Mesodermal cell (in vitro differentiated cells): ENCODE data around the gene TUBGCP2.
"Not testable (repeated sequence)": the region's sequence is repeated elsewhere in the genome, so short reads cannot be mapped to it uniquely, and the experiment has no call there.

Source experiments
- H3K27ac ChIP-seq: 2 replicates; pipeline ENCODE4 v1.7.0; 2013; ENCODE audit warnings: mild to moderate bottlenecking, low read depth, low read length, moderate library complexity; ENCODE audit not compliant: severe bottlenecking
- H3K36me3 ChIP-seq: 2 replicates; pipeline ENCODE4 v1.7.1; 2013; ENCODE audit warnings: mild to moderate bottlenecking, low read length, moderate library complexity; ENCODE audit not compliant: control insufficient read depth, insufficient read depth
- H3K4me1 ChIP-seq: one replicate; pipeline ENCODE4 v1.7.1; 2013; ENCODE audit warnings: mild to moderate bottlenecking, low read length; ENCODE audit not compliant: insufficient read depth, control insufficient read depth, poor library complexity, severe bottlenecking
- H3K4me3 ChIP-seq: 2 replicates; pipeline ENCODE4 v1.7.0; 2013; ENCODE audit warnings: low read length, control low read depth, mild to moderate bottlenecking; ENCODE audit not compliant: insufficient read depth, poor library complexity, severe bottlenecking; ENCODE audit errors: extremely low read depth
- H3K9me3 ChIP-seq: 2 replicates; pipeline ENCODE4 v1.7.1; 2013; ENCODE audit warnings: mild to moderate bottlenecking, low read length, moderate library complexity; ENCODE audit not compliant: control insufficient read depth
- WGBS, 2 experiments: methylation state at CpG; one replicate each; pipeline ENCODE4 v1.1.5; 2013; ENCODE audit warnings: missing lambda C conversion rate in 2 of 2; ENCODE audit not compliant: insufficient coverage in 2 of 2; 5-methylcytosine and 5-hydroxymethylcytosine counted together

Gene TUBGCP2

DNA sequence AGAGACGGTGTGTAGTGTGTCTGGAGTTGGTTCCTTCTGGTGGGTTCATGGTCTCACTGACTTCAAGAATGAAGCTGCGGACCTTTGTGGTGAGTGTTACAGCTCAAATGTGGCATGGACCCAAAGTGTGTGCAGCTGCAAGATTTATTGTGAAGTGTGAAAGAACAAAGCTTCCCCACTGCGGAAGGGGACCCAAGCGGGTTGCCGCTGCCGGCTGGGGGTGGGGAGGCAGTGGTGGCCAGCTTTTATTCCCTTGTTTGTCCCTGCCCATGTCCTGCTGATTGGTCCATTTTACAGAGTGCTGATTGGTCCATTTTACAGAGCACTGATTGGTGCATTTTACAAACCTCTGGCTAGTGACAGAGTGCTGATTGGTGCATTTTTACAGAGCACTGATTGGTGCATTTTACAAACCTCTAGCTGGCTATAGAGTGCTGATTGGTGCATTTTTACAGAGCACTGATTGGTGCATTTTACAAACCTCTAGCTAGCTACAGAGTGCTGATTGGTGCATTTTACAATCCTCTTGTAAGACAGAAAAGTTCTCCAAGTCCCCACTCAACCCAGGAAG, 12.3 kb upstream of the TUBGCP2 start:
- not testable (repeated sequence) for H3K4me1 ChIP-seq, H3K4me3 ChIP-seq, H3K36me3 ChIP-seq, H3K27ac ChIP-seq, H3K9me3 ChIP-seq
- WGBS, 2 experiments = 91 to 95% methylated on average over 2 to 5 of the region's 6 CpGs

DNA sequence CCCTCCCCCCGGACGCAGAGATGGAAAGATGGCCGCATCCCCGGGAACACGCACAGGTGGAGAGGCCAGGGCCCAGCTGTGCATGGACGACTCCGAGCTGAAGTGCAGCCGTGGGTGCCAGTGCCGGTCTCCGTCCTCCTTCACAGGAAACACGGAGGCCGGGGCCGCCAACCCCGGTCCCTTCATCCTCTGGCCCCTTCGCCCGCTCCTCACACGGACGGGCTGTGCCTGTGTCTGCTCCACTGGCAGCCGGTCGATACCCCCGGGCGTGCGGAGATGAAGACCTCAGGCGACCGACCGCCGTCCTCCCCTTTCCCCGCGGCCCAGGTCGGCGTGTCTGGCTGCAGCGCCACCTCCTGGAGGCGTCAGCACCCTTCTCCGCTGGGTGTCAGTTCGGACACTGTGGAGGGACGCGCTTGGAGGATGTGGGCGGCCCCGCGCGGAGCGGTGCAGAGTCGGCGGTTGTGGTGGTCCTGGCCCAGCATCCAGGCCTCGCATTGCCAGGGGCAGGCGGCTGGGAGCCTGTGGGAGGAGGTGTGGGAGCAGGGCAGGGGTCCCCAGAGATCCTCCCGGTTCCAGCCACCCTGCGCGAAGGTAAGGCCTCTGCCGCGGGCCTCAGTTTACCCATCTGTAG, 9.9 kb upstream of the TUBGCP2 start:
- no peaks in the 10 kb centered on the region for H3K4me1 ChIP-seq
- H3K36me3 ChIP-seq = no peaks in the 10 kb centered on the region
- peak overlapping the region; percentile 21 for H3K4me3 ChIP-seq
- 12 to 14% methylated on average over 37 to 42 of the region's 51 CpGs for WGBS, 2 experiments
- no peak overlapping the region for H3K27ac ChIP-seq
- no peaks in the 10 kb centered on the region for H3K9me3 ChIP-seq

DNA sequence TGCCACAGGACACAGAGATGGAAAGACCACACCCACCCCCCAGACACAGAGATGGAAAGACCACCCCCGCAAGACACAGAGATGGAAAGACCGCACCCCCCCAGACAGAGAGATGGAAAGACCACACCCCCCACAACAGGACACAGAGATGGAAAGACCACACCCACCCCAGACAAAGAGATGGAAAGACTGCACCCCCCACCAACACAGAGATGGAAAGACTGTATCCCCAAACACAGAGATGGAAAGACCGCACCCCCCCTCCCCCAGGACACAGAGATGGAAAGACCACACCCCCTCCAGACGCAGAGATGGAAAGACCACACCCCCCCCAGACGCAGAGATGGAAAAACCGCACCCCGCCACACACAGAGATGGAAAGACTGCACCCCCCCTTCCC, 8.1 kb upstream of the TUBGCP2 start:
- H3K27ac ChIP-seq = no peak overlapping the region
- H3K4me3 ChIP-seq = no peak overlapping the region
- no CpG with 5 or more reads among the region's 7 CpGs for WGBS, 2 experiments
- peaks cover 11% of the 10 kb centered on the region for H3K36me3 ChIP-seq
- no peaks in the 10 kb centered on the region for H3K9me3 ChIP-seq
- no peaks in the 10 kb centered on the region for H3K4me1 ChIP-seq

DNA sequence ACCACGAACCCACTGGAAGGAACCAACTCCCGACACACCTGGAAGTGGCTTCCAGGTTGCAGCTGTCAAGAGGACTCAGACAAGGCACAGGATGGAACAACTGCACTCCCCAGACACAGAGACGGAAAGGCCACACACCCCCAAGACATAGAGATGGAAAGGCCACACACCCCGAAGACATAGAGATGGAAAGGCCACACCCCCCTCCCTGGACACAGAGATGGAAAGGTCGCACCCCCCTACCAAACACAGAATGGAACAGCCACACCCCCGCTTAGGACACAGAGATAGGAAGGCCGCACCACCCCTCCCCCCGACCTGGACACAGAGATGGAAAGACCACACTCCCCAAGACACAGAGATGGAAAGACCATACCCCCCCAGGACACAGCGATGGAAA, 7.6 kb upstream of the TUBGCP2 start:
- Histone ChIP-seq H3K4me3 (no peak overlapping the region), H3K27ac (no peak overlapping the region), H3K9me3 (no peaks in the 10 kb centered on the region), H3K36me3 (peaks cover 11% of the 10 kb centered on the region), H3K4me1 (no peaks in the 10 kb centered on the region)
- 81 to 100% methylated on average over 1 to 2 of the region's 9 CpGs for WGBS, 2 experiments

DNA sequence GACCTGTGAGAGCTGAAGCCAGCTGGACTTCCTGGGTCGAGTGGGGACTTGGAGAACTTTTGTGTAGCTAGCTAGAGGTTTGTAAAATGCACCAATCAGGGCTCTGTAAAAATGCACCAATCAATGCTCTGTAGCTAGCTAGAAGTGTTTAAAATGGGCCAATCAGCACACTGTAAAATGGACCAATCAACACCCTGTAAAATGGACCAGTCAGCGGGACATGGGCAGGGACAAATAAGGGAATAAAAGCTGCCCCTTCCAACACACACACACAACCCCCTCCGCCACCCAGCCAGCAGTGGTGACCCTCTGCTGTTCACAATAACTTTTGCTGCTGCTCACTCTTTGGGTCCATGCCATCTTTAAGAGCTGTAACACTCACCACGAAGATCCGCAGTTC, 7.2 kb upstream of the TUBGCP2 start:
- no peaks in the 10 kb centered on the region for H3K4me1 ChIP-seq
- no peak overlapping the region for H3K27ac ChIP-seq
- H3K9me3 ChIP-seq = no peaks in the 10 kb centered on the region
- 88 to 92% methylated on average over 3 to 5 of the region's 5 CpGs for WGBS, 2 experiments
- H3K4me3 ChIP-seq = no peak overlapping the region
- H3K36me3 ChIP-seq = peaks cover 13% of the 10 kb centered on the region

DNA sequence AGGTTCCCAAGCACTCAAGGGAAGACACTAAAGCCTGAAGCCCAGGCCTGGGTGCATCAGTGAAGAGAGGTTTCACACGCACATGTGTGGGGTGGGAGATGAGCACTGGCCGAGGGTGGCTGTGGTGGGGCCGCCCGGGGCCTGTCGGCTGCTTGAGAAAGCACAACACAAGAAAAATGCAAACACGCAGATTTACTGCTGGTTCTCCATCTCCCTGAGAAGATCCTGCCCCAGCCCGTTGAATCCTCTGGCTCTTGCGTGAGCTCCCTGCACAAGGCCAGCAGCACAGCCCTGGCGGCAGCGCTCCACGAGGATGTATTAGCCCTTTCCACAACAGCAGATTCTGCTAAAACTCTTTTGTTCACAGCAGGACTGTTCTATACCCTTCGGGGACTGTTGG, 6.2 kb upstream of the TUBGCP2 start:
- Histone ChIP-seq H3K4me1 (no peaks in the 10 kb centered on the region), H3K9me3 (no peaks in the 10 kb centered on the region), H3K27ac (no peak overlapping the region), H3K4me3 (no peak overlapping the region), H3K36me3 (peaks cover 22% of the 10 kb centered on the region)
- WGBS, 2 experiments = 90 to 92% methylated on average over 11 to 12 of the region's 12 CpGs

DNA sequence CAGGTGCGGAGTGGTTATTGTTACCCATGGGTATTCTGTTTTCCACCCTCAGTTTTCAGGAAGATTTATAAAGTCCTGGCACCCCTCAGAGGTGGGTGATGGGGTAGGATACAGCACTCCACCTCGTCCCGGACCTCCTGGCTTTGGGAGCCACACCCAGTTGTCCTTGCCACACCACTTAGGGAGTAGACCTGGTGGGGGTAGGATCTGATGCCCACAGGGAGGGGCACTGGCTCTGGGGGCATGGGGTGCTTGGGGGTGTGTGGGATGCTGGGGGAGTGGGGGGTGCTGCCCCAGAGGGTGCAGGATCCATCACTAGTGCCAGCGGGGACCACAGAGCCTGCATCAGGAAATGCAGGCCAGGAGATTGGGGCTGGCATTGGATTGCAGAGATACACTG, 4.5 kb upstream of the TUBGCP2 start:
- WGBS, 2 experiments = 88% methylated on average over 3 of the region's 4 CpGs; no CpG with 5 or more reads in 1 of the 2 experiments
- Histone ChIP-seq H3K36me3 (peaks cover 26% of the 10 kb centered on the region), H3K27ac (no peak overlapping the region), H3K4me3 (no peak overlapping the region), H3K9me3 (no peaks in the 10 kb centered on the region), H3K4me1 (no peaks in the 10 kb centered on the region)

DNA sequence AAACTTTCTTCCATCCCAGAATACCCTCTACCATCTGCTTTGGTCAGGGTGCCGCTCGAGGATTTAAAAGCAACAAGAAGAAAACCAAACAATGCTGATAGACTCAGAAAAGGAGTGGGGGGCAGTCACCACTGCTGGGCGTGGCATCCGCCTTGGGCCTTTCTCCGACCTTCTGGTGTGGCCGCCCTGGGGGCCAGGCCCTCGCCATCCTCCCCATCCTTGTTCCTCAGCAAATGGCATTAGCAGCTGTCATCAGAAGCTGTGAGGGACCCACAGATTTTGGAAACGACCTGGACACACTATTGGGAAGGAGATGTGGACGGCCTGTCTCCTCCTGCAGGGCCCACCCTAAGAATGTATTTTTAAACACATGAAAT, 4.1 kb upstream of the TUBGCP2 start:
- 94 to 95% methylated on average over 3 to 7 of the region's 9 CpGs for WGBS, 2 experiments
- H3K36me3 ChIP-seq = peaks cover 26% of the 10 kb centered on the region
- H3K9me3 ChIP-seq = no peaks in the 10 kb centered on the region
- no peak overlapping the region for H3K4me3 ChIP-seq
- H3K4me1 ChIP-seq = no peaks in the 10 kb centered on the region
- H3K27ac ChIP-seq = no peak overlapping the region

DNA sequence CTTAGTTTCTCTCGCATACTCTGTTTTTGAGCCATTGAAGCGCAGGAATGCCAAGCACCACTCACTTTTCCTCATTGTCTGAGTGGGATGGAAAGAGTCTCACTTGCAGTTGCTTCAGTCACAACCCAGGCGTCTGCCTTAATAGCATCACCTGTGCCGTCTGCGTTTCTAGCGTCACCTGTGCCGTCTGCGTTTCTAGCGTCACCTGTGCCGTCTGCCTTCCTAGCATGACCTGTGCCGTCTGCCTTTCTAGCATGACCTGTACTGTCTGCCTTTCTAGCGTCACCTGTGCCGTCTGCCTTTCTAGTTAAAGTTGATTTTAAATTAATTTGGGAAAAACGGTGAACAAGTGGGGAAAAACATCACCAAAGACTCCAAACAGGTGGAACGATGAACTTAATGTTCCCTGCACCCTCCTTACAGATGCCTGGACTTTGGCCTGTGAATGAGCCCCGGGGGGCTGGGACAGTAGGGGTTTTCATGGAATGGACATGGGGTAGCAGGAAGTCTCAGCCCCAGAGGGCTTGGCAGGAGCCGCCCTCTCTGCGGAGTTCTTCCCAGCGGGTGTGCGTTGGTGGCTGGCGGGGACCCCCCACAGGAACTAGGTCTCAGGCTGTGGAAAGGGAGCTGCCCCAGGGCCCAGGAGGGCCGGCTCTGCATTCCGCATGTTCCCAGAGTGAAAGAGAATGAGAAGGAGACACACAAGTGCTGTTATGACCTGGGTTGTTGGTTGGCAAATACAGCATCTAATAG, 3.5 kb upstream of the TUBGCP2 start:
- 91 to 97% methylated on average over 18 to 21 of the region's 23 CpGs for WGBS, 2 experiments

GRCh38 chr10:133311570-133311969, 2.9 kb upstream of the TUBGCP2 start:
- no peak overlapping the region for H3K4me3 ChIP-seq
- no peak overlapping the region for H3K27ac ChIP-seq
- 91 to 96% methylated on average over 10 of the region's 10 CpGs for WGBS, 2 experiments
- peaks cover 30% of the 10 kb centered on the region for H3K36me3 ChIP-seq
- no peaks in the 10 kb centered on the region for H3K4me1 ChIP-seq
- no peaks in the 10 kb centered on the region for H3K9me3 ChIP-seq

More for the DNA sequence above, 3.5 kb upstream of the TUBGCP2 start:
- Histone ChIP-seq H3K4me3 (no peak overlapping the region), H3K27ac (no peak overlapping the region), H3K9me3 (no peaks in the 10 kb centered on the region), H3K4me1 (no peaks in the 10 kb centered on the region), H3K36me3 (peaks cover 26% of the 10 kb centered on the region)

DNA sequence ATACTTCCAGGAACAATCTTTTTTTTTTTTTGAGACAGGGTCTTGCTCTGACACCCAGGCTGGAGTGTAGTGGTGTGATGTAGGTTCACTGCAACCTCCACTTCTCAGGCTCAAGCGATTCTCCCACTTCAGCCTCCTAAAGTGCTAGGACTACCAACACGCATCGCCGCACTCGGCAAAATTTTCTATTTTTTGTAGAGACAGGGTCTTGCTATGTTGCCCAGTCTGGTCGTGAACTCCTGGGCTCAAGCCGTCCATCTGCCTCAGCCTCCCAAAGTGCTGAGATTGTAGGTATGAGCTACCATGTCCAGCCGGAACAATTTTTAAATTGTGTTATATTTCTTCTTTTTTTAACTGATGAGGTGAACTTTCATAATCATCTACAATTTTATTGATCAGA, 2.1 kb upstream of the TUBGCP2 start:
- 85 to 100% methylated on average over 5 to 6 of the region's 8 CpGs for WGBS, 2 experiments
- Histone ChIP-seq H3K36me3 (peaks cover 30% of the 10 kb centered on the region), H3K9me3 (no peaks in the 10 kb centered on the region), H3K4me1 (peaks cover 1% of the 10 kb centered on the region), H3K27ac (no peak overlapping the region), H3K4me3 (no peak overlapping the region)
